K562 (cell line): ENCODE measurements around the gene TBC1D7. TPM values are rescaled to one million over a fixed set of nuclear protein-coding genes. Genes with fewer than 3 reads are reported as not detected.

Source experiments
- ATAC-seq: fragments of 200-7000 bp; cut with Tn5 transposase; 3 replicates; pipeline ENCODE4 v1.9.1; 2020; ENCODE audit warnings: moderate library complexity
- BruUV-seq: library from RNA; stranded (reverse); fragments of 400-500 nt; replicated peaks from 2 replicates; lab custom pipeline; 2021; lab: Mats Ljungman, UMichigan
- CTCF ChIA-PET: fragments of 300-600 bp; formaldehyde crosslinking; extraction: SDS; loops from one replicate; lab custom pipeline; 2021; ENCODE audit warnings: low intra/inter-chr PET ratio; lab: Yijun Ruan, JAX
- POLR2A ChIA-PET: fragments of 300-600, 350-650 bp; sonication (Branson Sonifier 250); formaldehyde crosslinking; extraction: SDS; loops from one replicate; lab custom pipeline; 2021; ENCODE audit warnings: antibody characterized with exemption, inconsistent platforms; lab: Yijun Ruan, JAX
- DNase-seq, 4 experiments: peaks; one replicate each; pipeline versions ENCODE4 v3.0.0 to v3.0.0-alpha.2; 2011 to 2018; ENCODE audit warnings: low spot score in 3 of 4, mixed read lengths in 3 of 4; ENCODE audit errors: extremely low read depth in 1 of 4
- FAIRE-seq: peaks from 2 replicates; lab custom pipeline; 2011; peaks lifted over from hg19 to GRCh38; lab: Jason Lieb, UNC
- H2AFZ ChIP-seq: 2 replicates; pipeline ENCODE4 v1.6.0; 2011; ENCODE audit warnings: low read depth, low read length, control low read depth, inconsistent platforms
- H3K27ac ChIP-seq: fragments of 200-600 bp; 3 replicates; pipeline ENCODE4 v1.8.0; 2011; ENCODE audit warnings: low read depth, mild to moderate bottlenecking, control low read depth, inconsistent platforms, low read length, moderate library complexity, mixed read lengths; ENCODE audit errors: extremely low read depth
- H3K27me3 ChIP-seq, 2 experiments: fragments of 300-600 bp in 1 of 2; 2 replicates in 1 of 2; 3 replicates in 1 of 2; pipeline versions ENCODE4 v1.6.0 to v1.8.0; 2011; ENCODE audit warnings: inconsistent platforms in 2 of 2, low read length in 2 of 2, mild to moderate bottlenecking in 1 of 2, mixed read lengths in 1 of 2, moderate library complexity in 1 of 2; ENCODE audit not compliant: control insufficient read depth in 2 of 2, insufficient read depth in 2 of 2
- H3K36me3 ChIP-seq: fragments of 300-600 bp; 3 replicates; pipeline ENCODE4 v1.8.0; 2011; ENCODE audit warnings: mild to moderate bottlenecking, low read length, inconsistent platforms; ENCODE audit not compliant: control insufficient read depth, insufficient read depth
- H3K4me1 ChIP-seq, 2 experiments: fragments of 200-600 bp in 1 of 2; replicated peaks in 1 of 2; 2 replicates in 1 of 2; 3 replicates in 1 of 2; pipeline versions ENCODE4 v1.5.1 to v1.8.0; 2011; ENCODE audit warnings: inconsistent platforms in 2 of 2, low read length in 2 of 2, mild to moderate bottlenecking in 1 of 2, mixed read lengths in 1 of 2, moderate library complexity in 1 of 2; ENCODE audit not compliant: control insufficient read depth in 2 of 2, insufficient read depth in 2 of 2
- H3K4me2 ChIP-seq: 2 replicates; pipeline ENCODE4 v1.6.1; 2011; ENCODE audit warnings: low read length, control low read depth, inconsistent platforms, mixed read lengths; ENCODE audit not compliant: insufficient read depth
- H3K4me3 ChIP-seq: fragments of 200-600 bp; sonication (generic), shearing (Covaris generic); 2 replicates; pipeline ENCODE4 v1.5.1; 2016; ENCODE audit warnings: control low read depth, inconsistent platforms
- H3K79me2 ChIP-seq: fragments of 200-600 bp; 3 replicates; pipeline ENCODE4 v1.8.0; 2011; ENCODE audit warnings: low read length, inconsistent platforms; ENCODE audit not compliant: control insufficient read depth, insufficient read depth
- H3K9ac ChIP-seq, 2 experiments: 2 replicates each; pipeline versions ENCODE4 v1.6.0 to v1.6.1; 2011; ENCODE audit warnings: low read depth in 2 of 2, low read length in 2 of 2, control low read depth in 1 of 2, inconsistent platforms in 1 of 2, mild to moderate bottlenecking in 1 of 2, mixed read lengths in 1 of 2; ENCODE audit not compliant: insufficient read depth in 1 of 2
- H3K9me1 ChIP-seq: one replicate; pipeline ENCODE4 v1.6.0; 2011; ENCODE audit warnings: inconsistent platforms, mild to moderate bottlenecking, low read length, moderate library complexity; ENCODE audit not compliant: control insufficient read depth, insufficient read depth
- H3K9me3 ChIP-seq: replicated peaks from 2 replicates; pipeline ENCODE4 v1.5.1; 2011; ENCODE audit warnings: low read depth, low read length, inconsistent platforms; ENCODE audit not compliant: control insufficient read depth, insufficient read depth
- H4K20me1 ChIP-seq: replicated peaks from 2 replicates; pipeline ENCODE4 v1.6.1; 2011; ENCODE audit warnings: low read length, inconsistent platforms, mixed read lengths; ENCODE audit not compliant: control insufficient read depth, insufficient read depth
- MECOM ChIP-seq: fragments of 250-450 bp; sonication (Bioruptor Pico); IDR thresholded peaks from 2 replicates; pipeline ENCODE4 v1.8.0; 2022; ENCODE audit warnings: inconsistent platforms
- NR3C1 ChIP-seq: sonication (generic); formaldehyde crosslinking; IDR thresholded peaks from 2 replicates; pipeline ENCODE4 v1.8.1; 2022; ENCODE audit warnings: missing genetic modification reagents
- POLR2G ChIP-seq: fragments of 200-400 bp; formaldehyde crosslinking; IDR thresholded peaks from 2 replicates; pipeline ENCODE4 v1.6.1; 2017; ENCODE audit warnings: low read depth, mild to moderate bottlenecking, antibody characterized with exemption, low read length, moderate library complexity
- RFX7 ChIP-seq: fragments of 250-450 bp; sonication (Bioruptor Pico); IDR thresholded peaks from 2 replicates; pipeline ENCODE4 v1.5.1; 2021; ENCODE audit warnings: mild to moderate bottlenecking
- SRF ChIP-seq, 2 experiments: fragments of 250-450, 450-650 bp in 1 of 2; sonication (Bioruptor Pico) in 1 of 2; sonication (generic) in 1 of 2; formaldehyde crosslinking; IDR thresholded peaks; 2 replicates each; pipeline versions ENCODE4 v1.5.0 to v1.5.1; 2020 to 2022; ENCODE audit warnings: mild to moderate bottlenecking in 1 of 2, missing genetic modification reagents in 1 of 2
- ZFPM2 ChIP-seq: fragments of 250-450 bp; sonication (Bioruptor Pico); IDR thresholded peaks from 2 replicates; pipeline ENCODE4 v1.5.1; 2022; ENCODE audit warnings: mild to moderate bottlenecking
- ZKSCAN3 ChIP-seq: fragments of 250-450 bp; sonication (Bioruptor Pico); IDR thresholded peaks from 2 replicates; pipeline ENCODE4 v1.4.0; 2020
- ZNF354B ChIP-seq: fragments of 250-450 bp; sonication (Bioruptor Pico); IDR thresholded peaks from 2 replicates; pipeline ENCODE4 v1.4.0; 2020
- ZNF57 ChIP-seq: fragments of 450-650 bp; formaldehyde crosslinking; IDR thresholded peaks from 2 replicates; pipeline ENCODE4 v1.4.0; 2020; ENCODE audit warnings: mild to moderate bottlenecking, moderate library complexity
- WGBS: fragments of 100-300 bp; shearing (Covaris generic); methylation state at CpG from one replicate; pipeline ENCODE4 v1.1.6; 2016; ENCODE audit warnings: low coverage, mixed read lengths; ENCODE audit not compliant: insufficient coverage; ENCODE audit errors: missing lambda C conversion rate; 5-methylcytosine and 5-hydroxymethylcytosine counted together
- in situ Hi-C: fragments of 300-500 bp; cut with MboI; formaldehyde crosslinking; loops from 4 replicates; pipeline ENCODE4 v1.15.0; 2018; ENCODE audit warnings: inconsistent platforms, mixed read lengths
- intact Hi-C: fragments of 100-400 bp; cut with micrococcal nuclease; formaldehyde crosslinking; loops from 2 replicates; pipeline ENCODE4 v1.14.2; 2022
- polyA plus RNA-seq, 8 experiments: library from polyadenylated mRNA; depleted of rRNA in 4 of 8; stranded (reverse) in 5 of 8; unstranded in 3 of 8; fragments of >200 nt; fragmentation: Nextera tagmentation in 2 of 8; fragmentation: Illumina TruSeq in 1 of 8; extraction: Ambion mirVana in 2 of 8; extraction: Trizol in 1 of 8; gene quantifications; 2 replicates each; pipeline versions ENCODE4 v1.2.1 to v1.2.3, GENCODE V29; 2011 to 2014; ENCODE audit warnings: inconsistent platforms in 1 of 8, missing spikeins in 1 of 8
- total RNA-seq, 7 experiments: library from RNA; depleted of rRNA in 6 of 7; stranded (reverse); fragments of >200 nt in 6 of 7; fragmentation: Illumina TruSeq in 2 of 7; extraction: Trizol in 2 of 7; gene quantifications; 2 replicates each; pipeline versions ENCODE4 v1.2.1 to v1.2.3, GENCODE V29; 2011 to 2021; ENCODE audit warnings: low replicate concordance in 1 of 7
- TF ChIP-seq, protein P1 (sequence below): sonication (generic); formaldehyde crosslinking; IDR thresholded peaks from 2 replicates; pipeline ENCODE4 v1.8.0; 2022; ENCODE audit warnings: mild to moderate bottlenecking, missing genetic modification reagents
- TF ChIP-seq, protein P2 (sequence below): fragments of 450-650 bp; IDR thresholded peaks from 2 replicates; pipeline ENCODE4 v1.6.1; 2016; ENCODE audit warnings: mild to moderate bottlenecking
- TF ChIP-seq, protein P3 (sequence below): sonication (generic); formaldehyde crosslinking; IDR thresholded peaks from 2 replicates; pipeline ENCODE4 v1.8.0; 2022; ENCODE audit warnings: missing genetic modification reagents, mild to moderate bottlenecking, borderline replicate concordance
- TF ChIP-seq, protein P4 (sequence below): fragments of 450-650 bp; IDR thresholded peaks from 2 replicates; pipeline ENCODE4 v1.6.1; 2017; ENCODE audit warnings: mild to moderate bottlenecking, moderate library complexity

TBC1D7 gene
- total and polyA plus RNA-seq, 9 of the 15 experiments (the other 6 are each of a cell fraction or from before 2014, with no cell fraction given): 49.4 to 107 (median 61.1) TPM

DNA sequence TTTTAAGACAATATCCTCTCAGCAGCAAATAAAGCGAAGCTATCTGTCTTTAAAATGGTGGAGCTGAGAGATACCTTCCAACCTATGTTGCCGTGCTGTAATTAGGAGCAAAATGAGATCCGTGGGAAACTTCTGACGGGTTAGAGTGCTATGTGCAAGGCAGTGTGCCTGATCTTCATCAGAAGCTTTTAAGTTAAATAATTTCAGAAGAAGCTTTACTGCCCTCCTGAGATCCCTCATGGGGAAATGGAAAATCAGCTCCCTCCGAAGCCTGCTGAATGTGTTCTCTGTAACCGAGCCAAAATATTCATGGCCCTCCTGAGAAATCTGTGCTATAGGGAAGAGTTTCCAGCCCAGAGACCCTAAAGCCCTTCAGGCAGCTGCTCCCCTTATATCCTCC, 43.7 kb upstream of the TBC1D7 start:
- Histone ChIP-seq H3K4me2 (no peak overlapping the region), H3K27ac (no peak overlapping the region), H3K9me3 (no peaks in the 10 kb centered on the region), H3K36me3 (no peaks in the 10 kb centered on the region), H3K4me1 (no peaks in the 10 kb centered on the region; a peak in 2 of 5 replicates), H4K20me1 (peaks cover 5% of the 10 kb centered on the region; the same call in 1 of the 2 replicates), H3K9ac (no peak overlapping the region), H2AFZ (no peak overlapping the region), H3K79me2 (no peaks in the 10 kb centered on the region), H3K9me1 (no peaks in the 10 kb centered on the region), H3K4me3 (no peak overlapping the region), H3K27me3 (peaks cover 0 to 22% of the 10 kb centered on the region in 2 experiments; a peak in 3 of 5 replicates)
- WGBS: 29% methylated on average over 6 of the region's 6 CpGs
- DNase-seq (no peak), FAIRE-seq (no peak), ATAC-seq (no peak)
- ChIA-PET POLR2A (interaction anchor here (0.6 to 1.5 kb wide), 7 partner anchors 8 to 28 kb away, joined by 3 to 6 read pairs (median 4); no protein-coding TSS in a partner anchor), CTCF (no interaction called here)
- TF ChIP-seq, protein P1, sequence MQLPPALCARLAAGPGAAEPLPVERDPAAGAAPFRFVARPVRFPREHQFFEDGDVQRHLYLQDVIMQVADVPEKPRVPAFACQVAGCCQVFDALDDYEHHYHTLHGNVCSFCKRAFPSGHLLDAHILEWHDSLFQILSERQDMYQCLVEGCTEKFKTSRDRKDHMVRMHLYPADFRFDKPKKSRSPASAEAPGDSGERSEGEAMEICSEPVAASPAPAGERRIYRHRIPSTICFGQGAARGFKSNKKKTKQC (CRISPR knock-in tag): no peak
- TF ChIP-seq, protein P2, sequence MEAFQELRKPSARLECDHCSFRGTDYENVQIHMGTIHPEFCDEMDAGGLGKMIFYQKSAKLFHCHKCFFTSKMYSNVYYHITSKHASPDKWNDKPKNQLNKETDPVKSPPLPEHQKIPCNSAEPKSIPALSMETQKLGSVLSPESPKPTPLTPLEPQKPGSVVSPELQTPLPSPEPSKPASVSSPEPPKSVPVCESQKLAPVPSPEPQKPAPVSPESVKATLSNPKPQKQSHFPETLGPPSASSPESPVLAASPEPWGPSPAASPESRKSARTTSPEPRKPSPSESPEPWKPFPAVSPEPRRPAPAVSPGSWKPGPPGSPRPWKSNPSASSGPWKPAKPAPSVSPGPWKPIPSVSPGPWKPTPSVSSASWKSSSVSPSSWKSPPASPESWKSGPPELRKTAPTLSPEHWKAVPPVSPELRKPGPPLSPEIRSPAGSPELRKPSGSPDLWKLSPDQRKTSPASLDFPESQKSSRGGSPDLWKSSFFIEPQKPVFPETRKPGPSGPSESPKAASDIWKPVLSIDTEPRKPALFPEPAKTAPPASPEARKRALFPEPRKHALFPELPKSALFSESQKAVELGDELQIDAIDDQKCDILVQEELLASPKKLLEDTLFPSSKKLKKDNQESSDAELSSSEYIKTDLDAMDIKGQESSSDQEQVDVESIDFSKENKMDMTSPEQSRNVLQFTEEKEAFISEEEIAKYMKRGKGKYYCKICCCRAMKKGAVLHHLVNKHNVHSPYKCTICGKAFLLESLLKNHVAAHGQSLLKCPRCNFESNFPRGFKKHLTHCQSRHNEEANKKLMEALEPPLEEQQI: no peak
- TF ChIP-seq NR3C1 (CRISPR knock-in tag) (no peak), POLR2G (no peak), RFX7 (no peak), ZFPM2 (CRISPR knock-in tag) (no peak), ZKSCAN3 (no peak), SRF (CRISPR knock-in tag; IDR thresholded peaks at IDR 0.05) (no peak), MECOM (CRISPR knock-in tag) (no peak), ZNF354B (no peak), ZNF57 (CRISPR knock-in tag) (no peak)
- TF ChIP-seq, protein P3, sequence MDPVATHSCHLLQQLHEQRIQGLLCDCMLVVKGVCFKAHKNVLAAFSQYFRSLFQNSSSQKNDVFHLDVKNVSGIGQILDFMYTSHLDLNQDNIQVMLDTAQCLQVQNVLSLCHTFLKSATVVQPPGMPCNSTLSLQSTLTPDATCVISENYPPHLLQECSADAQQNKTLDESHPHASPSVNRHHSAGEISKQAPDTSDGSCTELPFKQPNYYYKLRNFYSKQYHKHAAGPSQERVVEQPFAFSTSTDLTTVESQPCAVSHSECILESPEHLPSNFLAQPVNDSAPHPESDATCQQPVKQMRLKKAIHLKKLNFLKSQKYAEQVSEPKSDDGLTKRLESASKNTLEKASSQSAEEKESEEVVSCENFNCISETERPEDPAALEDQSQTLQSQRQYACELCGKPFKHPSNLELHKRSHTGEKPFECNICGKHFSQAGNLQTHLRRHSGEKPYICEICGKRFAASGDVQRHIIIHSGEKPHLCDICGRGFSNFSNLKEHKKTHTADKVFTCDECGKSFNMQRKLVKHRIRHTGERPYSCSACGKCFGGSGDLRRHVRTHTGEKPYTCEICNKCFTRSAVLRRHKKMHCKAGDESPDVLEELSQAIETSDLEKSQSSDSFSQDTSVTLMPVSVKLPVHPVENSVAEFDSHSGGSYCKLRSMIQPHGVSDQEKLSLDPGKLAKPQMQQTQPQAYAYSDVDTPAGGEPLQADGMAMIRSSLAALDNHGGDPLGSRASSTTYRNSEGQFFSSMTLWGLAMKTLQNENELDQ (CRISPR knock-in tag): no peak
- TF ChIP-seq, protein P4, sequence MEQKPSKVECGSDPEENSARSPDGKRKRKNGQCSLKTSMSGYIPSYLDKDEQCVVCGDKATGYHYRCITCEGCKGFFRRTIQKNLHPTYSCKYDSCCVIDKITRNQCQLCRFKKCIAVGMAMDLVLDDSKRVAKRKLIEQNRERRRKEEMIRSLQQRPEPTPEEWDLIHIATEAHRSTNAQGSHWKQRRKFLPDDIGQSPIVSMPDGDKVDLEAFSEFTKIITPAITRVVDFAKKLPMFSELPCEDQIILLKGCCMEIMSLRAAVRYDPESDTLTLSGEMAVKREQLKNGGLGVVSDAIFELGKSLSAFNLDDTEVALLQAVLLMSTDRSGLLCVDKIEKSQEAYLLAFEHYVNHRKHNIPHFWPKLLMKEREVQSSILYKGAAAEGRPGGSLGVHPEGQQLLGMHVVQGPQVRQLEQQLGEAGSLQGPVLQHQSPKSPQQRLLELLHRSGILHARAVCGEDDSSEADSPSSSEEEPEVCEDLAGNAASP: no peak
- in situ Hi-C loops: no loop called here
- BruUV-seq: no TSS peak
- intact Hi-C loops: no loop called here
